IMR-90 (cell line): ENCODE data around the gene PRMT7. TPM values are rescaled to one million over a fixed set of nuclear protein-coding genes. Genes with fewer than 3 reads are reported as not detected.

ENCODE experiments used
- ATAC-seq: fragments of 200-7000 bp; cut with Tn5 transposase; 2 replicates; pipeline ENCODE4 v1.9.1; 2020; ENCODE audit warnings: low read depth, mild to moderate bottlenecking, moderate library complexity
- BruUV-seq: library from RNA; stranded (reverse); fragments of 400-500 nt; replicated peaks from 2 replicates; lab custom pipeline; 2021; lab: Mats Ljungman, UMichigan
- CTCF ChIA-PET: fragments of 300-600 bp; formaldehyde crosslinking; extraction: SDS; loops from one replicate; lab custom pipeline; 2021; ENCODE audit warnings: antibody characterized with exemption; lab: Yijun Ruan, JAX
- POLR2A ChIA-PET: fragments of 300-600 bp; sonication (Branson Sonifier 250); formaldehyde crosslinking; loops from one replicate; lab custom pipeline; 2022; ENCODE audit warnings: antibody characterized with exemption; ENCODE audit not compliant: unreplicated experiment; lab: Charles Lee
- DNase-seq: peaks from one replicate; pipeline ENCODE4 v3.0.0; 2013
- H2AFZ ChIP-seq: replicated peaks from 2 replicates; pipeline ENCODE3; 2013; ENCODE audit warnings: low read length, mild to moderate bottlenecking; ENCODE audit not compliant: poor library complexity
- H2AK5ac ChIP-seq: 2 replicates; pipeline ENCODE4 v1.6.1; 2013; ENCODE audit warnings: low read depth, low read length, inconsistent platforms
- H2AK9ac ChIP-seq: replicated peaks from 2 replicates; pipeline ENCODE3; 2013; ENCODE audit warnings: mild to moderate bottlenecking, low read depth, low read length, moderate library complexity; ENCODE audit not compliant: poor library complexity
- H2BK120ac ChIP-seq: 2 replicates; pipeline ENCODE4 v1.6.1; 2013; ENCODE audit warnings: low read depth, low read length, inconsistent platforms
- H2BK15ac ChIP-seq: 3 replicates; pipeline ENCODE4 v1.6.1; 2013; ENCODE audit warnings: low read depth, low read length, inconsistent platforms
- H2BK20ac ChIP-seq: 2 replicates; pipeline ENCODE4 v1.6.1; 2013; ENCODE audit warnings: low read depth, mild to moderate bottlenecking, inconsistent platforms, low read length, moderate library complexity
- H2BK5ac ChIP-seq: 2 replicates; pipeline ENCODE4 v1.6.1; 2013; ENCODE audit warnings: mild to moderate bottlenecking, low read depth, low read length, inconsistent platforms; ENCODE audit not compliant: poor library complexity, severe bottlenecking
- H3K14ac ChIP-seq: replicated peaks from 2 replicates; pipeline ENCODE4 v1.6.1; 2013; ENCODE audit warnings: low read depth, low read length, inconsistent platforms
- H3K18ac ChIP-seq: 2 replicates; pipeline ENCODE4 v1.6.1; 2013; ENCODE audit warnings: low read depth, low read length, control low read depth
- H3K23ac ChIP-seq: 2 replicates; pipeline ENCODE4 v1.6.1; 2013; ENCODE audit warnings: low read depth, low read length, inconsistent platforms
- H3K27ac ChIP-seq: 2 replicates; pipeline ENCODE4 v1.5.1; 2013; ENCODE audit warnings: mild to moderate bottlenecking, control low read depth, low read length; ENCODE audit not compliant: insufficient read depth
- H3K27me3 ChIP-seq: 2 replicates; pipeline ENCODE4 v1.6.1; 2013; ENCODE audit warnings: low read length; ENCODE audit not compliant: control insufficient read depth, insufficient read depth
- H3K36me3 ChIP-seq: 2 replicates; pipeline ENCODE4 v1.6.1; 2013; ENCODE audit warnings: low read length, mixed read lengths; ENCODE audit not compliant: control insufficient read depth, insufficient read depth
- H3K4ac ChIP-seq: 2 replicates; pipeline ENCODE4 v1.6.1; 2013; ENCODE audit warnings: low read depth, low read length, inconsistent platforms
- H3K4me1 ChIP-seq: 2 replicates; pipeline ENCODE4 v1.6.1; 2013; ENCODE audit warnings: low read length, mixed read lengths; ENCODE audit not compliant: control insufficient read depth, insufficient read depth
- H3K4me2 ChIP-seq: 2 replicates; pipeline ENCODE4 v1.6.1; 2013; ENCODE audit warnings: low read depth, mild to moderate bottlenecking, control low read depth, low read length, moderate library complexity
- H3K4me3 ChIP-seq: 2 replicates; pipeline ENCODE4 v1.5.1; 2013; ENCODE audit warnings: low read depth, mild to moderate bottlenecking, control low read depth, low read length, moderate library complexity; ENCODE audit not compliant: insufficient read depth
- H3K56ac ChIP-seq: 2 replicates; pipeline ENCODE4 v1.6.1; 2013; ENCODE audit warnings: low read length, inconsistent platforms; ENCODE audit not compliant: insufficient read depth; ENCODE audit errors: extremely low read depth
- H3K79me1 ChIP-seq, 2 experiments: 2 replicates each; pipeline ENCODE4 v1.6.1; 2013; ENCODE audit warnings: low read length in 2 of 2, inconsistent platforms in 1 of 2, low read depth in 1 of 2
- H3K9ac ChIP-seq: 2 replicates; pipeline ENCODE4 v1.6.1; 2013; ENCODE audit warnings: low read depth, low read length, control low read depth
- H3K9me1 ChIP-seq: 2 replicates; pipeline ENCODE4 v1.6.1; 2013; ENCODE audit warnings: low read length, inconsistent platforms; ENCODE audit not compliant: insufficient read depth
- H3K9me3 ChIP-seq: 2 replicates; pipeline ENCODE4 v1.6.1; 2013; ENCODE audit warnings: low read length; ENCODE audit not compliant: control insufficient read depth, insufficient read depth
- H4K20me1 ChIP-seq: 2 replicates; pipeline ENCODE4 v1.6.1; 2013; ENCODE audit warnings: low read length, inconsistent platforms; ENCODE audit not compliant: insufficient read depth
- H4K5ac ChIP-seq: 2 replicates; pipeline ENCODE4 v1.6.1; 2013; ENCODE audit warnings: mild to moderate bottlenecking, low read depth, low read length, control low read depth
- H4K8ac ChIP-seq, 2 experiments: 2 replicates each; pipeline ENCODE4 v1.6.1; 2013; ENCODE audit warnings: low read depth in 2 of 2, low read length in 2 of 2, control low read depth in 1 of 2, inconsistent platforms in 1 of 2
- H4K91ac ChIP-seq: 2 replicates; pipeline ENCODE4 v1.6.1; 2013; ENCODE audit warnings: low read depth, low read length, inconsistent platforms; ENCODE audit not compliant: insufficient read depth
- CEBPB ChIP-seq: IDR thresholded peaks from 2 replicates; pipeline ENCODE4 v1.6.1; 2012; ENCODE audit warnings: low read depth, low read length, improper control_type of control experiment
- RFX5 ChIP-seq: IDR thresholded peaks from 2 replicates; pipeline ENCODE4 v1.8.0; 2012; ENCODE audit warnings: low read depth, mild to moderate bottlenecking, low read length, moderate library complexity
- WGBS, 2 experiments: methylation state at CpG; one replicate each; pipeline versions ENCODE4 v1.1.5 to v1.1.7; 2013; ENCODE audit warnings: missing lambda C conversion rate in 2 of 2; ENCODE audit not compliant: insufficient read length in 1 of 2; ENCODE audit errors: extremely low coverage in 2 of 2; 5-methylcytosine and 5-hydroxymethylcytosine counted together
- dilution Hi-C: fragments of 300-500 bp; cut with HindIII; formaldehyde crosslinking; loops from one replicate; pipeline ENCODE4 v1.14.3; 2018; ENCODE audit warnings: low sequenced_read_pairs; ENCODE audit not compliant: unreplicated experiment
- in situ Hi-C: fragments of 300-500 bp; cut with MboI; formaldehyde crosslinking; loops from 3 replicates; pipeline ENCODE4 v1.14.3; 2019; ENCODE audit warnings: low sequenced_read_pairs, inconsistent platforms, mixed read lengths
- intact Hi-C: fragments of 100-400 bp; cut with micrococcal nuclease; formaldehyde crosslinking; loops from 2 replicates; pipeline ENCODE4 v1.10.0; 2022
- polyA plus RNA-seq, 3 experiments: library from polyadenylated mRNA; depleted of rRNA; stranded (reverse); fragments of >200 nt; gene quantifications; 2 replicates each; pipeline ENCODE4 v1.2.3, GENCODE V29; 2012; ENCODE audit warnings: low replicate concordance in 1 of 3
- total RNA-seq: library from RNA; depleted of rRNA; stranded (reverse); fragments of >200 nt; gene quantifications from 2 replicates; pipeline ENCODE4 v1.2.3, GENCODE V29; 2012
- TF ChIP-seq, protein P1 (sequence below): fragments of 150-350 bp; IDR thresholded peaks from 2 replicates; pipeline ENCODE4 v1.6.1; 2016; ENCODE audit warnings: low read depth, mild to moderate bottlenecking, low read length, moderate library complexity, borderline replicate concordance

PRMT7 gene
- total and polyA plus RNA-seq, 2 of the 4 experiments (the other 2 are of a cell fraction), result 63.1 to 68.6 TPM

GRCh38 chr16:68365167-68365817 is 54.5 kb downstream of the PRMT7 start:
- intact Hi-C loops, result no loop called here
- Histone ChIP-seq H3K9me3 (no peaks in the 10 kb centered on the region), H2BK15ac (no peak overlapping the region), H3K56ac (no peak overlapping the region), H2BK20ac (no peak overlapping the region), H3K27ac (no peak overlapping the region), H4K8ac (no peak overlapping the region), H3K4me2 (no peak overlapping the region), H2AFZ (no peak overlapping the region), H2AK9ac (no peak overlapping the region), H3K9me1 (no peaks in the 10 kb centered on the region), H2AK5ac (no peak overlapping the region), H3K4me3 (no peak overlapping the region), H3K79me1 (no peaks in the 10 kb centered on the region), H4K20me1 (no peaks in the 10 kb centered on the region), H3K4me1 (no peaks in the 10 kb centered on the region), H4K91ac (no peak overlapping the region), H3K14ac (no peak overlapping the region), H3K9ac (no peak overlapping the region), H3K18ac (no peak overlapping the region), H3K36me3 (no peaks in the 10 kb centered on the region), H2BK5ac (no peak overlapping the region), H3K27me3 (peaks cover 15% of the 10 kb centered on the region), H3K23ac (no peak overlapping the region), H4K5ac (no peak overlapping the region), H2BK120ac (no peak overlapping the region), H3K4ac (no peak overlapping the region)
- CTCF ChIA-PET, result no interaction called here
- POLR2A ChIA-PET, result no interaction called here
- ATAC-seq, result no peak
- TF ChIP-seq CEBPB, result no peak
- TF ChIP-seq, protein P1, sequence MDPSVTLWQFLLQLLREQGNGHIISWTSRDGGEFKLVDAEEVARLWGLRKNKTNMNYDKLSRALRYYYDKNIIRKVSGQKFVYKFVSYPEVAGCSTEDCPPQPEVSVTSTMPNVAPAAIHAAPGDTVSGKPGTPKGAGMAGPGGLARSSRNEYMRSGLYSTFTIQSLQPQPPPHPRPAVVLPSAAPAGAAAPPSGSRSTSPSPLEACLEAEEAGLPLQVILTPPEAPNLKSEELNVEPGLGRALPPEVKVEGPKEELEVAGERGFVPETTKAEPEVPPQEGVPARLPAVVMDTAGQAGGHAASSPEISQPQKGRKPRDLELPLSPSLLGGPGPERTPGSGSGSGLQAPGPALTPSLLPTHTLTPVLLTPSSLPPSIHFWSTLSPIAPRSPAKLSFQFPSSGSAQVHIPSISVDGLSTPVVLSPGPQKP, result no peak
- no peak for TF ChIP-seq RFX5
- no peak for DNase-seq
- WGBS, 2 experiments, result 46% methylated on average over 6 of the region's 18 CpGs; no CpG with 5 or more reads in 1 of the 2 experiments
- in situ Hi-C loops, result no loop called here
- no TSS peak for BruUV-seq
- dilution Hi-C loops, result no loop called here
